Sigmoid colon (tissue), 7 donors: ENCODE data around the gene EEPD1. TPM values are rescaled to one million over a fixed set of nuclear protein-coding genes. Genes with fewer than 3 reads are reported as not detected.

Experiments
- DNase-seq: peaks from one replicate; pipeline ENCODE4 v3.0.0-alpha.2; 2019
- H3K27ac ChIP-seq, 4 donors: fragments of 200-600 bp; sonication (generic); one replicate each; pipeline ENCODE4 v1.5.1; 2016 to 2019; ENCODE audit warnings: mild to moderate bottlenecking in 1 of 4
- H3K27me3 ChIP-seq, 3 donors: fragments of 200-600 bp; sonication (generic); one replicate each; pipeline ENCODE4 v1.5.1; 2019; ENCODE audit warnings: mild to moderate bottlenecking in 1 of 3
- H3K36me3 ChIP-seq, 4 donors: fragments of 200-600 bp; sonication (generic); one replicate each; pipeline ENCODE4 v1.5.1; 2016 to 2019
- H3K4me1 ChIP-seq, 4 donors: fragments of 200-600 bp; sonication (generic); one replicate each; pipeline ENCODE4 v1.5.1; 2017 to 2019
- H3K4me3 ChIP-seq, 4 donors: fragments of 200-600 bp; sonication (generic); one replicate each; pipeline ENCODE4 v1.5.1; 2017 to 2019; ENCODE audit warnings: mild to moderate bottlenecking in 2 of 4, moderate library complexity in 1 of 4
- H3K9me3 ChIP-seq, 4 donors: fragments of 200-600 bp in 3 of 4; sonication (generic) in 3 of 4; one replicate each; pipeline versions ENCODE4 v1.5.1 to v1.6.1; 2013 to 2019
- EP300 ChIP-seq, 4 donors: sonication (generic); formaldehyde crosslinking; IDR thresholded peaks; one replicate each; pipeline ENCODE4 v1.6.1; 2017; ENCODE audit warnings: antibody characterized with exemption in 4 of 4
- POLR2A ChIP-seq, 2 donors: fragments of 450-650 bp; IDR thresholded peaks; one replicate each; pipeline ENCODE4 v1.6.1; 2016; ENCODE audit warnings: antibody characterized with exemption in 2 of 2, mild to moderate bottlenecking in 2 of 2, moderate library complexity in 2 of 2
- POLR2AphosphoS5 ChIP-seq, 4 donors: sonication (generic); formaldehyde crosslinking; IDR thresholded peaks; one replicate each; pipeline ENCODE4 v1.6.1; 2017; ENCODE audit warnings: antibody characterized with exemption in 4 of 4
- WGBS, 2 donors: extraction: QIAGEN DNeasy Blood & Tissue Kit; methylation state at CpG; one replicate each; pipeline ENCODE4 v1.1.7; 2013; 5-methylcytosine and 5-hydroxymethylcytosine counted together
- intact Hi-C: fragments of 100-400 bp; cut with DNase I; formaldehyde crosslinking; loops from one replicate; pipeline ENCODE4 v1.15.1; 2023
- polyA plus RNA-seq, 3 donors: library from polyadenylated mRNA; stranded (reverse); fragments of 200-250 nt; gene quantifications; one replicate each; pipeline ENCODE4 v1.2.3, GENCODE V29; 2013
- total RNA-seq, 4 donors: library from RNA; depleted of rRNA; stranded (reverse); fragments of >200 nt; gene quantifications; one replicate each; pipeline ENCODE4 v1.1.0, GENCODE V29; 2016
- TF ChIP-seq, protein P1 (sequence below), 4 experiments: fragments of 450-650 bp in 3 of 4; fragments of 200-600 bp in 1 of 4; IDR thresholded peaks; one replicate each; pipeline ENCODE4 v1.5.1; 2016 to 2019; ENCODE audit warnings: antibody characterized with exemption in 4 of 4, mild to moderate bottlenecking in 3 of 4, moderate library complexity in 2 of 4
- donor health status: healthy with polysubstance abuse.
- donor health status: Bipolar disorder and iron deficiency.
- donor health status: healthy.

Gene EEPD1
- total and polyA plus RNA-seq, 7 donors, result 6.6 to 18.1 (median 14.3) TPM

DNA sequence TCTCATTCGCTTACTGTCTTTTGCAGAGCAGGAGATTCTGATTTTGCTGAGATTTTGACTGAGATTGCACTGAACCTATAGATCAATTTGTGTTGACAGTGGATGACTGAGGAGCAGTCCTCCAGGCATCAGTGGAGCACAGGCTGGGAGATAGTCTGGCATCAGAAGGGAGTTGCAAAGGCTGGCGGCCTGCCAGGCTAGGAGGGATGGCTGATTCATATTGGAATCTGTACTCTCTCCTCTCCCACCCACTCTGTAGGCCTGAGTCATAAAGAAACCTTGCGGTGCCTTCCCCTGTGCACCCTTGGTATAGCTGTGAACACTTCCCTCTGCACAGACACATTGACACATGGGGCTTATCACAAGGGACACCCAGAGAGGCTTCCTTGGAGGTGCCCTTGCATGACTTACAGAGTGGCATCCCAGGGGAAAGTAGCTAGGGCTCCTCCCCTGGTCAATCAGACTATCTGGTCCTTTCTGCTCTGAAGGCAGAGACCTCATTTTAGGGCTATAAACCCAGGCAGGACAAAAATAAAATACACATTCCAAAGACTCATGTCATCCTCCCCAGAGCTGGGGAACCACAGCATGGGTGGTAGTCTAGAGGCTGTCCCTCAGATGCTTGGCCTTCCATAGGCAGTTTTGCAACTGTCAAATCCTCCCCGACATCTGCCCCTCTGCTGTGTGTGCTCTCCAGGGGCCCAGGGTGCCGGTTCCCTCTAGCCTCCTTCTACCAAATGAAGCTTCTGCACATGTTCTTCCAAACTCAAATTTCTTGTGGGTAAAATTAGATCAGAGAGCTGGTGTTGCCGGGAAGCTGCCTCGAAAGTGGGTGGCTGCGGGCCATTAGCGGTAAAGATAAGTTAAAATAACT is 37.4 kb upstream of the EEPD1 start:
- intact Hi-C loops, result no loop called here
- H3K4me3 ChIP-seq, result no peak overlapping the region
- WGBS, 2 donors, result 69 to 76% methylated on average over 9 of the region's 9 CpGs
- TF ChIP-seq EP300 (IDR thresholded peaks at IDR 0.05), result no peak
- no peak for TF ChIP-seq POLR2AphosphoS5 (IDR thresholded peaks at IDR 0.05)
- TF ChIP-seq, protein P1, sequence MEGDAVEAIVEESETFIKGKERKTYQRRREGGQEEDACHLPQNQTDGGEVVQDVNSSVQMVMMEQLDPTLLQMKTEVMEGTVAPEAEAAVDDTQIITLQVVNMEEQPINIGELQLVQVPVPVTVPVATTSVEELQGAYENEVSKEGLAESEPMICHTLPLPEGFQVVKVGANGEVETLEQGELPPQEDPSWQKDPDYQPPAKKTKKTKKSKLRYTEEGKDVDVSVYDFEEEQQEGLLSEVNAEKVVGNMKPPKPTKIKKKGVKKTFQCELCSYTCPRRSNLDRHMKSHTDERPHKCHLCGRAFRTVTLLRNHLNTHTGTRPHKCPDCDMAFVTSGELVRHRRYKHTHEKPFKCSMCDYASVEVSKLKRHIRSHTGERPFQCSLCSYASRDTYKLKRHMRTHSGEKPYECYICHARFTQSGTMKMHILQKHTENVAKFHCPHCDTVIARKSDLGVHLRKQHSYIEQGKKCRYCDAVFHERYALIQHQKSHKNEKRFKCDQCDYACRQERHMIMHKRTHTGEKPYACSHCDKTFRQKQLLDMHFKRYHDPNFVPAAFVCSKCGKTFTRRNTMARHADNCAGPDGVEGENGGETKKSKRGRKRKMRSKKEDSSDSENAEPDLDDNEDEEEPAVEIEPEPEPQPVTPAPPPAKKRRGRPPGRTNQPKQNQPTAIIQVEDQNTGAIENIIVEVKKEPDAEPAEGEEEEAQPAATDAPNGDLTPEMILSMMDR (IDR thresholded peaks at IDR 0.05), result no peak
- TF ChIP-seq POLR2A (IDR thresholded peaks at IDR 0.05), result no peak
- H3K36me3 ChIP-seq, result no peaks in the 10 kb centered on the region
- DNase-seq, result peak; percentile 80
- peaks cover 0 to 48% (median 27%) of the 10 kb centered on the region in 4 donors for H3K4me1 ChIP-seq
- peak overlapping the region; percentile 16 to 70 (median 43) for H3K27ac ChIP-seq
- no peaks in the 10 kb centered on the region for H3K9me3 ChIP-seq
- H3K27me3 ChIP-seq, result no peaks in the 10 kb centered on the region

DNA sequence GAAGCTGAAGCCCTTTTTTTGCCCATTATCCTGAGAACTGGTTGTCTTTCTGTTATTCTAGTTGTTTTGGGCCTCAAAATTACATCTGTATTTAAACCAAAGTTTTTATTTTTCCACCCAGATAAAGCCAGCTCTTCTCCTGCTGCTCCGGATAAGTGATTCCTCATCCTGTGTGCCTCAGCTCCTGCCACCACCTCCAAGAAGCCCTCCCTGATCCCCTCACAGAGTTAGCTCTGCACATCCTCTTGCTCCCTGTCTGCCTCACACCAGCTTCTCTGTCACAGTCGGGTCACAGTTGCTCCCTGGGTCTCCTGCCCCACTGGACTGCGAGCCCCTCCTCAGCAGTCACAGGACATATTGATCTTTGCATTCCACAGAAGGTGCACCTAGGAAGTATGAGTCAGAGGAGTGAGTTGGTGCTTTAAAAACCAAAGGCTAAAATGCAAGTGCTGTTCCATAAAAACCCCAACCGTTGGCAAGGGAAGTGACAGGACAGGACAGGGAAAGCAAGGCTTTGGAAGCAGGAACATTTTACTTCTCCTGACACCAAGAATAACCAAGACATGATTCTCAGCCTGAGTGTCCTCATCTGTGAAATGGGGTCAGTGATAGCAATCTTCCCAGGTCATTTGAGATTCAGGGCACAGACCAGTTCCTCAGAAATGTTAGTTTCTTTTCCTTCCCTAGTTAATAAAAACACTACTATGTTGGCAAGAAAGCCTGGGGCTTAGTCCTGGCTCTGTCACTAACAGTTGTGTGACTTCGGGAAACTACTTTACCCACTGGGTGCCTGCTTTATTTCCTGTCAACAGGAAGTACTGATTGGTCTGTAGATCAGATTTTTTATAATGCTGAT is 36.5 kb upstream of the EEPD1 start:
- intact Hi-C loops, result no loop called here
- H3K9me3 ChIP-seq, result no peaks in the 10 kb centered on the region
- H3K27me3 ChIP-seq, result no peaks in the 10 kb centered on the region
- TF ChIP-seq, protein P1 (IDR thresholded peaks at IDR 0.05), result no peak
- TF ChIP-seq POLR2A (IDR thresholded peaks at IDR 0.05) (no peak), POLR2AphosphoS5 (IDR thresholded peaks at IDR 0.05) (no peak), EP300 (IDR thresholded peaks at IDR 0.05) (no peak)
- peaks cover 0 to 48% (median 27%) of the 10 kb centered on the region in 4 donors for H3K4me1 ChIP-seq
- peak overlapping the region; percentile 16 to 70 (median 43) for H3K27ac ChIP-seq
- no peaks in the 10 kb centered on the region for H3K36me3 ChIP-seq
- H3K4me3 ChIP-seq, result no peak overlapping the region
- WGBS, 2 donors, result 56 to 68% methylated on average over 5 of the region's 5 CpGs
- no peak for DNase-seq

DNA sequence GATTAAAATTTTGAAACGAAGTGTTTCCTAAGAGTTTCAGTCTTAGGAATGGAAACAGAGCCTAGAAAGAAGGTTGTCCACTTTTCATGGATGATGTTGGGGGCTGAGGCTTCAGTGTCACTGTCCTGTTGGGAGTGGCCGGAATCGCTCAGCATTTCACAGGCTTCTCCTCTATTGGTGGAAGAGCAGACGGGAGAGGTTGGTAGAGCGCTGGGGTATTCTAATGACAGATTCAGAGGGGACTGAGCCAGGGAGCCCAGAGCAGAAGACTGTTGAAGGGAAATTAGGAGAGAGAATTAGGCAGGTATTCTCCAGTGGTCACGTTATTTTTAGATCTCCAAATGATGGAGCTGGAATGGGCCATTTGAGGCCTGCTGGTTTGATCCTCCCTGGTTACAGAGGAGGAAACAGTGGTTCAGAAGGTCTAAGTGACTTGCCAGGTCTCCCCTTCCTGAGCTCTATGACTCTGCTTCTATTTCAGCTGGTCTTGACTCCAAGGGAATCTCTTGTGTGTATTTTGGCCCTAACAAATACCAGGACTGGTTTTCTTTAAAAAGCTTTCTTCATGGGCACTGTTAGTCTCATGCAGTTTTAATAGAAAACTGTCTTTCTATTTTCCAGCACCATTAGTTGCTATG is 35.7 kb upstream of the EEPD1 start:
- Histone ChIP-seq H3K4me1 (peaks cover 0 to 48% (median 27%) of the 10 kb centered on the region in 4 donors), H3K27ac (peak overlapping the region in 2 of 4 donors; percentile 1 to 70), H3K4me3 (no peak overlapping the region), H3K9me3 (no peaks in the 10 kb centered on the region), H3K27me3 (no peaks in the 10 kb centered on the region), H3K36me3 (no peaks in the 10 kb centered on the region)
- intact Hi-C loops, result no loop called here
- TF ChIP-seq, protein P1 (IDR thresholded peaks at IDR 0.05), result no peak
- TF ChIP-seq POLR2AphosphoS5 (IDR thresholded peaks at IDR 0.05) (no peak), POLR2A (IDR thresholded peaks at IDR 0.05) (no peak), EP300 (IDR thresholded peaks at IDR 0.05) (no peak)
- no peak for DNase-seq
- 81 to 85% methylated on average over 6 of the region's 6 CpGs for WGBS, 2 donors

DNA sequence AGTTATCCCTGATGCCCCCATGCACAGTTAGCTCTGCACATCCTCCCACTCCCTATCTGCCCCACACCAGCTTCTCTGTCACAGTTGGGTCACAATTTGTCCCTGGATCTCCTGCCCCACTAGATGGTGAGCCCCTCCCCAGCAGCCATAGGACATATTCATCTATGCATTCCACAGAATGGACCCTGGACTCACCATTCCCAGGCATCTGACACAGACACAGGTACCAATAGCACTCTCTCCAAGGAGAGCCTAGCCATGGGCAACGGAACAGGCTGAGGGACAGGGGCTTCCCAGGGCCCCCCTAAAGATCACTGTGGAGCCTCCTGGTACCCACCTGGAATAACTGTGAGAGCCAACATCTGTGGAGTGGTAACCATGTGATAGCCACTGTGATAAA is 34.7 kb upstream of the EEPD1 start:
- Histone ChIP-seq H3K9me3 (no peaks in the 10 kb centered on the region), H3K36me3 (no peaks in the 10 kb centered on the region), H3K27ac (no peak overlapping the region), H3K4me3 (no peak overlapping the region), H3K27me3 (no peaks in the 10 kb centered on the region), H3K4me1 (peaks cover 0 to 48% (median 27%) of the 10 kb centered on the region in 4 donors)
- 92 to 98% methylated on average over 1 of the region's 1 CpG for whole genome bisulfite sequencing, 2 donors
- TF ChIP-seq, protein P1 (IDR thresholded peaks at IDR 0.05), result no peak
- TF ChIP-seq POLR2AphosphoS5 (IDR thresholded peaks at IDR 0.05), result no peak
- no peak for TF ChIP-seq POLR2A (IDR thresholded peaks at IDR 0.05)
- no peak for TF ChIP-seq EP300 (IDR thresholded peaks at IDR 0.05)
- DNase-seq, result no peak
- intact Hi-C loops, result no loop called here
